GM18870 (cell line): ENCODE data around the gene FGF4.

ENCODE experiments used
- ATAC-seq: cut with Tn5 transposase; IDR thresholded peaks from one replicate; pipeline ENCODE4 v1.9.1; 2021; ENCODE audit warnings: moderate library complexity; ENCODE audit not compliant: unreplicated experiment

The FGF4 gene

DNA sequence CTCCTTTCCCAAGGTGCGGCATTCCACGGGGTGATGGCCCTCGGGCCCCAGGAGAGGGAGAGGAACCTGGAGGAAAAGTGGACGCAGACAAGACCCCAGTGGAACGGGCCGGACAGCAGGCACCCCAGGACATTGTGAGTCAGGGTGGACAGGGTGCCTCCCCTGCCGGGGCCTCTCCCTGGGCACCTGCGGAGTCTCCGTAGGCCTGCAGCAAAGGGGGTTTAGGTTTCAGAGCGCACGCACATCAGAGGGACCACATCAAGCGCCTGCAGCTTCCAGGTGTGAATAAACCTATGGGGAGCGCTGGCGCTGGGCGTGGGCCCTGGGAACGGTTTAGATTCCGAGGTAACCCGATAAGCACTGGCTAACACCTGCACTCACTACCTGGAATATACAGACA, 48.7 kb downstream of the FGF4 start:
- no peak for ATAC-seq

DNA sequence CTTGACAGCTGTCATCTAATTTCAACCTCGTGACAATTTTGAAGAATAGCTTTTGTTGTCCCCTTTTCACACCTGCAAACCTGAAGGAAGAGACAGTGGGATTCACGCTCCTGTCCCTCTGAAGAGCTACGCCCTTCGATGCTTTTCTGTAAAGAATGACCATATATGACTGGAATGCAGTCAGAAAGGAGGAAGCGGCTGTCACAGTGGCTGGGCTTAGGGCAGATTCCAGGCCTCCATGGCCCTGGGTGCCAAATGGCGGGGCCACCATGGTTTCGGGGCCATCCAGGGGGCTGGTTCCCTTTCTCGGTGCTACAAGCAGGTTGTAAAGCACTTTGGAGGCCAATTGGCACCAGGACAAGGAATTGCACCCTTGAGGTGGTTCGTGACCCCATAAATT, 49.1 kb downstream of the FGF4 start:
- ATAC-seq = no peak

DNA sequence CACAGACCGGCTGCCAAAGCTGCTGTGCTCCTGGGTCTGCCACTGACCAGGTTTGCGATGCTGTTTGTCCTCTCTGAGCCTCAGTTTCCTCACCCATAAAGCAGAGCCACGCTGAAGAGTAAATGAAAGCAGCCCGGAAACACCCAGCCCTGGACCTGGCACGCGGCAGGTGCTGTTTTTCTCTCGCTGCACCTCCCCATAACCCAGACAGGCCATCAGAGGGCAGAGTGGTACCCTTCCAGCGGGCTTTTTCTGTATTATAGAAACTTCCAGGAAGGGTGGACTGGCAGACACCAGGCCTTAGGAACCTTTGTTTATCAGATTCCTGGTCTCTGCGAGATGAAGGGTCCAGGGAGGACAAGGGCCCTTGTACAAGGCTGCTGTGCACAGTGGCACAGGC, 53.4 kb downstream of the FGF4 start:
- no peak for ATAC-seq

DNA sequence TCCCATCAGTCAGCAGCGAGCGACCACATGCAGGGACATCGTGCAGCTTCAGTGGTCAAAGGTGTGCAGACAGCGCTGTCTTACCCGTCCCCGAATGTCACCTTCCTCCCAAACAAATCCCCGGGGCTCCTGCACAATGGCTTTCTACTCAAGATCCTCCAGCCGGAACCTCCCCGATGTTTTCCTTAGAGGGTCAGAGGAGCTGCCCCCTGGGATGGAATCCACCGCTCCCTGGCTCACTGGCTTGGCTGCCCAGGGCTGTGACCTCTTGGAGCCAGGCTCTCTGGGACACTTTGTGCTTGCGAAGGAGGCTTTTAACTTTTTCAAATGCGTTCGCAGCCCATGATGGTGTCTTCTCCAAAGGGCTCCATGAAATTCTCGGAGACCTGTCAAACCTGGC, 54.0 kb downstream of the FGF4 start:
- ATAC-seq = no peak
